ENCODE data around the gene ACTA2.
A peak's percentile ranks its signal among the peaks of the same experiment; 100 is the strongest.

ACTA2 gene

GRCh38 chr10:88989824-88990383 is 37.3 kb upstream of the ACTA2 start:
- peak overlapping the region; percentile 77 for H3K9ac ChIP-seq (ENCODE audit: low read depth, low read length)
- H3K27me3 ChIP-seq (ENCODE audit: control insufficient read depth, insufficient read depth, low read length), result peaks cover 20% of the 10 kb centered on the region
- peaks cover 7% of the 10 kb centered on the region for H3K4me1 ChIP-seq (ENCODE audit: control insufficient read depth, insufficient read depth, low read length)
- H3K4me3 ChIP-seq (ENCODE audit: low read depth, low read length), result peak overlapping the region; percentile 82
- H3K9me3 ChIP-seq (ENCODE audit: control insufficient read depth, insufficient read depth, low read length), result no peaks in the 10 kb centered on the region
- no peaks in the 10 kb centered on the region for H3K36me3 ChIP-seq (ENCODE audit: control insufficient read depth, insufficient read depth, low read length)

DNA sequence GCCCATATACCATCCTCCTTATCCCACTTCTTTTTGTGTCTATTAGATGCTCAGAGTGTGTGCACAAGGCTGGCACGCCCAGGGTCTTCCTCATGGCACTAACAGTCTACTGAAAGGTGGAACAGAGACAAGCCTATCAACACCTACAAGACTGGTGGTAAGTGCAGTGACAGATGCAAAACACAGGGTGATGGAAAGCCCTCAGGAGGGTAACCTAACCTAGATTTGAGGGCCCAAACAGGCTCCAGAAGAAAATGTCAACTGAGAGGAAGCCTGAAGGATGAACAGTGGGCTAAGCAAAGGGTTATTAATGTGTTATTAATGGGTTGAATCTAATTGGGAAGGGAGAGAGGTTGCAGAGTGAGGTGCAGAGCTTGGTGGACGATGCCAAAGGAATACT is 36.9 kb upstream of the ACTA2 start:
- Histone ChIP-seq H3K4me1 (ENCODE audit: control insufficient read depth, insufficient read depth, low read length) (peaks cover 7% of the 10 kb centered on the region), H3K4me3 (ENCODE audit: low read depth, low read length) (no peak overlapping the region), H3K9me3 (ENCODE audit: control insufficient read depth, insufficient read depth, low read length) (no peaks in the 10 kb centered on the region), H3K36me3 (ENCODE audit: control insufficient read depth, insufficient read depth, low read length) (no peaks in the 10 kb centered on the region), H3K9ac (ENCODE audit: low read depth, low read length) (no peak overlapping the region), H3K27me3 (ENCODE audit: control insufficient read depth, insufficient read depth, low read length) (peaks cover 20% of the 10 kb centered on the region)

DNA sequence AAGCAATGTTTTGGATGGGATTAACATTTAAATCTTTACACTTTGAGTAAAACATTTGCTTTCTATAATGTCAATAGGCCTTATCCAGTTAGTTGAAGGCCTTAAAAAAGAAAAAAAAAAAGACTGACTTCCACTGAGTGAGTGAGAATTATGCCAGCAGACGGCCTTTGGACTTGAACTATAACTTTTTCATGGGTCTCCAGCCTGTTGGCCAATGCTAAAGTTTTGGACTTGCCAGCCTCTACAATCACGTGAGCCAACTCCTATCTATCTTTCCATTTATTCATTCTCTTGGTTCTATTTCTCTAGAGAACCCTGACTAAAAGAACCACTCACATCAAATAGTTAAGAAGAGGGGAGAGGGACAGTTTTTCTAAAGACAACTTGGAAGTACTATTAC is 35.3 kb upstream of the ACTA2 start:
- H3K9me3 ChIP-seq (ENCODE audit: control insufficient read depth, insufficient read depth, low read length), result no peaks in the 10 kb centered on the region
- H3K4me1 ChIP-seq (ENCODE audit: control insufficient read depth, insufficient read depth, low read length), result no peaks in the 10 kb centered on the region
- no peaks in the 10 kb centered on the region for H3K36me3 ChIP-seq (ENCODE audit: control insufficient read depth, insufficient read depth, low read length)
- peaks cover 20% of the 10 kb centered on the region for H3K27me3 ChIP-seq (ENCODE audit: control insufficient read depth, insufficient read depth, low read length)
- H3K9ac ChIP-seq (ENCODE audit: low read depth, low read length), result no peak overlapping the region
- H3K4me3 ChIP-seq (ENCODE audit: low read depth, low read length), result no peak overlapping the region

DNA sequence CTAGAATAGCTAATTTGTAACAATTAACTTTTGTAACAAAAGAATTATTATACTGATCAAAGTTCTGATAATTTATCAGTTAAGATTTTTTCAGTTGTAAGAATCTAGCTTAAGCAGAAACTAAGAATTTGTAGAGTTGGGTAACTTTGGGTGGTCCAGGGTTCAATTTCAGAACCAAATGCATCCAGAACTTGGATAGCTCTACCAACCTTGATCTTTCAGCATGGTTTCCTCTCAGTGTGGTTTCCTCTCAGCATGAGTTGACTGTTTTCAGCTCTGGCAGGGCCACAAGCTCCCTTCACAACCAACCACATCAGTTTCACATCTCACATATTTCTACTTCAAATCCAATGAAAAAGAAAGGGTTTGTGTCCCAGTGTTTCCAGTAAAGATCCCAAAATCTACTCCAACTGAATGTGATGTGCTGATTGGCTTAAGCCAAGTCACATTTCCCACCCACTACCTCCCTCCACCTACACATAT is 34.7 kb upstream of the ACTA2 start:
- Histone ChIP-seq H3K36me3 (ENCODE audit: control insufficient read depth, insufficient read depth, low read length) (no peaks in the 10 kb centered on the region), H3K9me3 (ENCODE audit: control insufficient read depth, insufficient read depth, low read length) (no peaks in the 10 kb centered on the region), H3K4me1 (ENCODE audit: control insufficient read depth, insufficient read depth, low read length) (no peaks in the 10 kb centered on the region), H3K9ac (ENCODE audit: low read depth, low read length) (no peak overlapping the region), H3K4me3 (ENCODE audit: low read depth, low read length) (no peak overlapping the region), H3K27me3 (ENCODE audit: control insufficient read depth, insufficient read depth, low read length) (peaks cover 20% of the 10 kb centered on the region)

DNA sequence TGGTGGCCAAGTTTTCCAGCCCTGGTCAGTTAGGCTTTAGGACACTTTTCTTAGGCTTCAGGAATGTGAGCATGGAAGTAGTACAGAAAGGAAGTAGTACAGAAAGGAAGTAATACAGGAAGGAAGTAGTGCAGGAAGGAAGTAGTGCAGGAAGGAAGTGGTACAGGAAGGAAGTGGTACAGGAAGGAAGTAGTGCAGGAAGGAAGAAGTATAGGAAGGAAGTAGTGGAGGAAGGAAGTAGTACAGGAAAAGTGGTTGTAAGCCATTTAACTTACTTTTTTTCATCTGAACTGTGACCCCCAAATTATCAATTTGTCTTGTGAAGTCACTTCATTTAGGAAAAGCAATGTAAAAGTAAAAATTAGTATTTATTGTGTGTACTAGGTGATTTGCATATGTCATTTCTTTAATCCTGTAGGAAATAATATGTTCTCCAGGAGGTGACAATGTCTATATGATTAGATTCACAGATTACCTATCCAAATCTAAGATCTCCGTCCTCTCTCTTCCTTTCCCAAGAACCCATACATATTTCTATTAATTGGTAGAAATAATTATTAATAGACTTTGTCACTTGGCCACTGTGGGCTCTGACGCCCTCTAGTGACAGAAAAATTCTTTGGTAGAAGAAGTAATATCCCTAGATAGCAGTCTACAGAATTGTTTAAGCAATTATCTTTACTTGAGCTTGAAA is 34.1 kb upstream of the ACTA2 start:
- Histone ChIP-seq H3K36me3 (ENCODE audit: control insufficient read depth, insufficient read depth, low read length) (no peaks in the 10 kb centered on the region), H3K9ac (ENCODE audit: low read depth, low read length) (no peak overlapping the region), H3K4me3 (ENCODE audit: low read depth, low read length) (no peak overlapping the region), H3K27me3 (ENCODE audit: control insufficient read depth, insufficient read depth, low read length) (peaks cover 20% of the 10 kb centered on the region), H3K9me3 (ENCODE audit: control insufficient read depth, insufficient read depth, low read length) (no peaks in the 10 kb centered on the region), H3K4me1 (ENCODE audit: control insufficient read depth, insufficient read depth, low read length) (no peaks in the 10 kb centered on the region)

DNA sequence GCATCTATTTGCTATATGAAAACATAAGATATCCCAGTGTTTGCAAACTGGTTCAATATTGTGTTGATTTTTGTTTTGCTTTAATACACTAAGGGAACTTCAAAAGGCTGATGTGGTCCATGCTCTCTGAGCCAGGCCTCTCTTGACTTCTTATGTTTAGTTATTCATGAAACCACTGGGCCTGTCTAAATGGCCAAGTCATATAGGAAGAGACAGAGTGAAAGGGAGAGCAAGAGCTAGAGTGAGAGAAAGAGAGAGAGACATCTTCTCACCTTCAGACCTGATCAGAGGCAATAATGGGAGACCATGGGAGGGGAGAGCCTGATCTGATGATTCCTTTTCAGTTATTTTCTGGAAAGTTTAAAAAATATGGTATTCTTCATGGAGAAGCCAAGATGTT is 32.0 kb upstream of the ACTA2 start:
- H3K4me3 ChIP-seq (ENCODE audit: low read depth, low read length), result no peak overlapping the region
- no peaks in the 10 kb centered on the region for H3K4me1 ChIP-seq (ENCODE audit: control insufficient read depth, insufficient read depth, low read length)
- H3K9ac ChIP-seq (ENCODE audit: low read depth, low read length), result no peak overlapping the region
- H3K9me3 ChIP-seq (ENCODE audit: control insufficient read depth, insufficient read depth, low read length), result no peaks in the 10 kb centered on the region
- H3K27me3 ChIP-seq (ENCODE audit: control insufficient read depth, insufficient read depth, low read length), result peaks cover 7% of the 10 kb centered on the region
- no peaks in the 10 kb centered on the region for H3K36me3 ChIP-seq (ENCODE audit: control insufficient read depth, insufficient read depth, low read length)

GRCh38 chr10:88983939-88984338 is 31.4 kb upstream of the ACTA2 start:
- Histone ChIP-seq H3K4me1 (ENCODE audit: control insufficient read depth, insufficient read depth, low read length) (no peaks in the 10 kb centered on the region), H3K27me3 (ENCODE audit: control insufficient read depth, insufficient read depth, low read length) (peaks cover 2% of the 10 kb centered on the region), H3K36me3 (ENCODE audit: control insufficient read depth, insufficient read depth, low read length) (no peaks in the 10 kb centered on the region), H3K4me3 (ENCODE audit: low read depth, low read length) (no peak overlapping the region), H3K9ac (ENCODE audit: low read depth, low read length) (no peak overlapping the region), H3K9me3 (ENCODE audit: control insufficient read depth, insufficient read depth, low read length) (no peaks in the 10 kb centered on the region)

- Histone ChIP-seq H3K9me3 (ENCODE audit: control insufficient read depth, insufficient read depth, low read length) (no peaks in the 10 kb centered on the region), H3K4me1 (ENCODE audit: control insufficient read depth, insufficient read depth, low read length) (no peaks in the 10 kb centered on the region), H3K4me3 (ENCODE audit: low read depth, low read length) (no peak overlapping the region), H3K27me3 (ENCODE audit: control insufficient read depth, insufficient read depth, low read length) (no peaks in the 10 kb centered on the region), H3K36me3 (ENCODE audit: control insufficient read depth, insufficient read depth, low read length) (no peaks in the 10 kb centered on the region), H3K9ac (ENCODE audit: low read depth, low read length) (no peak overlapping the region)
Measured at GRCh38 chr10:88983206-88983605, 30.6 kb upstream of the ACTA2 start.

DNA sequence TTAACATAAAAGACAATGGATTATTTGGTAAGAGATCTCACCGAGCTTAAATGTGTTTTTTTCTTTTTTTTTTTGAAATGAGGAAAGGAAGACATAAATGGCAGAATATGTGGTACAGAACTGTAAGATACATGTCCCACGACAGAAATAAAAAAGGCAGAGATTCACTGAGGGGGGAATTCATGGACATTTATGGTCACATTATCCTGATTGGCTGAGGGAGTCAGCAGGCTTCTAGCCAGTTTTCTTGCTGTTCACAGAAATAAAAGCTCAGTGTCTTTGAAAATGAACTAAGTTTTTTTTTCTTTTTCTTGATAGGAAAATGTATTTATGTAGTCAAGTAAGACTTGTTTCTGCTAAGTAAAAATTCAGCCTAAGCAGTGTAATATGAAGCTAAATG is 29.8 kb upstream of the ACTA2 start:
- H3K36me3 ChIP-seq (ENCODE audit: control insufficient read depth, insufficient read depth, low read length), result no peaks in the 10 kb centered on the region
- no peaks in the 10 kb centered on the region for H3K4me1 ChIP-seq (ENCODE audit: control insufficient read depth, insufficient read depth, low read length)
- no peak overlapping the region for H3K4me3 ChIP-seq (ENCODE audit: low read depth, low read length)
- no peak overlapping the region for H3K9ac ChIP-seq (ENCODE audit: low read depth, low read length)
- no peaks in the 10 kb centered on the region for H3K27me3 ChIP-seq (ENCODE audit: control insufficient read depth, insufficient read depth, low read length)
- no peaks in the 10 kb centered on the region for H3K9me3 ChIP-seq (ENCODE audit: control insufficient read depth, insufficient read depth, low read length)

DNA sequence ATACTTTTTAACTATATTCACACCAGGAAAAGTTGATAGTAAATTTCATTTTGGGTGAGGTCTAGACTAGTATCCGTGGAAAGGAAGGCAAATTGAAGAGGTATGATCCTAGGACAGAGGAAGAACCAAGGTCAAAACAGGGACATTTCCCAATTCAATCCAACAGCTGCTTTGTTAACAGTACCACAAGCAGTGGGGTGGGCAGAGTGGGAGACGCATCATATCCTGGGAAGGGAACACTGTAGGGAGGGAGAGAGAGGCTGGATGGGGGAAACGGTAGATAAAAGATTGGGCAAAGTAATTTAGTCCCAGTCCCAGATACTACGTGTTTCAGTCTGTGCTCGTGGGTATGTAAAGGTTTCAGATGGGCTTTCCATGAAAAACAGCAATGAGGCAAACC is 28.9 kb upstream of the ACTA2 start:
- Histone ChIP-seq H3K4me1 (ENCODE audit: control insufficient read depth, insufficient read depth, low read length) (no peaks in the 10 kb centered on the region), H3K4me3 (ENCODE audit: low read depth, low read length) (no peak overlapping the region), H3K9me3 (ENCODE audit: control insufficient read depth, insufficient read depth, low read length) (no peaks in the 10 kb centered on the region), H3K27me3 (ENCODE audit: control insufficient read depth, insufficient read depth, low read length) (no peaks in the 10 kb centered on the region), H3K9ac (ENCODE audit: low read depth, low read length) (no peak overlapping the region), H3K36me3 (ENCODE audit: control insufficient read depth, insufficient read depth, low read length) (no peaks in the 10 kb centered on the region)

GRCh38 chr10:88980800-88981199 is 28.2 kb upstream of the ACTA2 start:
- Histone ChIP-seq H3K27me3 (ENCODE audit: control insufficient read depth, insufficient read depth, low read length) (no peaks in the 10 kb centered on the region), H3K4me3 (ENCODE audit: low read depth, low read length) (no peak overlapping the region), H3K4me1 (ENCODE audit: control insufficient read depth, insufficient read depth, low read length) (no peaks in the 10 kb centered on the region), H3K9ac (ENCODE audit: low read depth, low read length) (no peak overlapping the region), H3K9me3 (ENCODE audit: control insufficient read depth, insufficient read depth, low read length) (no peaks in the 10 kb centered on the region), H3K36me3 (ENCODE audit: control insufficient read depth, insufficient read depth, low read length) (no peaks in the 10 kb centered on the region)

GRCh38 chr10:88980247-88980646 is 27.7 kb upstream of the ACTA2 start:
- H3K9me3 ChIP-seq (ENCODE audit: control insufficient read depth, insufficient read depth, low read length), result no peaks in the 10 kb centered on the region
- H3K4me1 ChIP-seq (ENCODE audit: control insufficient read depth, insufficient read depth, low read length), result no peaks in the 10 kb centered on the region
- no peak overlapping the region for H3K4me3 ChIP-seq (ENCODE audit: low read depth, low read length)
- H3K36me3 ChIP-seq (ENCODE audit: control insufficient read depth, insufficient read depth, low read length), result no peaks in the 10 kb centered on the region
- no peak overlapping the region for H3K9ac ChIP-seq (ENCODE audit: low read depth, low read length)
- no peaks in the 10 kb centered on the region for H3K27me3 ChIP-seq (ENCODE audit: control insufficient read depth, insufficient read depth, low read length)
